Measurements from ENCODE around the gene SIAE.

Gene SIAE

GRCh38 chr11:124643042-124643604 lies 30.4 kb downstream of the SIAE start:
- no peak for TF ChIP-seq CTCF (IDR thresholded peaks at IDR 0.05; ENCODE audit: insufficient read depth, low read depth, low read length, missing control alignments)
- no peak overlapping the region for H3K4me3 ChIP-seq (ENCODE audit: low read length)
- DNase-seq (ENCODE audit: low read depth) = no peak

- H3K4me3 ChIP-seq (ENCODE audit: low read length) = no peak overlapping the region
- DNase-seq (ENCODE audit: low read depth) = no peak
- no peak for TF ChIP-seq CTCF (IDR thresholded peaks at IDR 0.05; ENCODE audit: insufficient read depth, low read depth, low read length, missing control alignments)
These were observed 30.9 kb downstream of the SIAE start for GRCh38 chr11:124642628-124643027.

GRCh38 chr11:124640666-124641065 lies 32.9 kb downstream of the SIAE start:
- no peak for TF ChIP-seq CTCF (IDR thresholded peaks at IDR 0.05; ENCODE audit: insufficient read depth, low read depth, low read length, missing control alignments)
- DNase-seq (ENCODE audit: low read depth) = peak; percentile 48
- H3K4me3 ChIP-seq (ENCODE audit: low read length) = no peak overlapping the region

- no peak for TF ChIP-seq CTCF (IDR thresholded peaks at IDR 0.05; ENCODE audit: insufficient read depth, low read depth, low read length, missing control alignments)
- no peak overlapping the region for H3K4me3 ChIP-seq (ENCODE audit: low read length)
These were observed 34.4 kb downstream of the SIAE start for GRCh38 chr11:124639186-124639585.

GRCh38 chr11:124638500-124638899 lies 35.0 kb downstream of the SIAE start:
- H3K4me3 ChIP-seq (ENCODE audit: low read length) = no peak overlapping the region
- TF ChIP-seq CTCF (IDR thresholded peaks at IDR 0.05; ENCODE audit: insufficient read depth, low read depth, low read length, missing control alignments) = no peak
- no peak for DNase-seq (ENCODE audit: low read depth)

More at GRCh38 chr11:124639186-124639585, 34.4 kb downstream of the SIAE start:
- no peak for DNase-seq (ENCODE audit: low read depth)

- DNase-seq (ENCODE audit: low read depth) = no peak
These were observed 37.6 kb downstream of the SIAE start for GRCh38 chr11:124635932-124636331.

More at GRCh38 chr11:124635932-124636331, 37.6 kb downstream of the SIAE start:
- no peak for TF ChIP-seq CTCF (IDR thresholded peaks at IDR 0.05; ENCODE audit: insufficient read depth, low read depth, low read length, missing control alignments)
- no peak overlapping the region for H3K4me3 ChIP-seq (ENCODE audit: low read length)
